Testis (tissue), 2 donors: ENCODE data around the gene VIT.

Experiments
- CTCF ChIP-seq, 3 experiments: fragments of 450-650 bp in 2 of 3; fragments of 200-600 bp in 1 of 3; sonication (generic) in 1 of 3; IDR thresholded peaks; one replicate each; pipeline ENCODE4 v1.5.1; 2016 to 2019; ENCODE audit warnings: antibody characterized with exemption in 3 of 3, mild to moderate bottlenecking in 2 of 3, moderate library complexity in 1 of 3
- POLR2A ChIP-seq: fragments of 450-650 bp; IDR thresholded peaks from one replicate; pipeline ENCODE4 v1.6.1; 2017; ENCODE audit warnings: antibody characterized with exemption, mild to moderate bottlenecking, moderate library complexity

GRCh38 chr2:36779462-36779861 is 83.0 kb downstream of the VIT start:
- TF ChIP-seq CTCF (IDR thresholded peaks at IDR 0.05) (no peak), POLR2A (no peak)
